ENCODE measurements around the gene FOXJ1.

The FOXJ1 gene

GRCh38 chr17:76125391-76125675 is 15.7 kb downstream of the FOXJ1 start:
- in situ Hi-C loops (cut with HindIII; ENCODE audit: low sequenced_read_pairs): no loop called here

GRCh38 chr17:76124582-76125390 is 16.3 kb downstream of the FOXJ1 start:
- in situ Hi-C loops (cut with HindIII; ENCODE audit: low sequenced_read_pairs): no loop called here

- in situ Hi-C loops (cut with HindIII; ENCODE audit: low sequenced_read_pairs): no loop called here
Measured at GRCh38 chr17:76123749-76124581, 17.1 kb downstream of the FOXJ1 start.

- in situ Hi-C loops (cut with HindIII; ENCODE audit: low sequenced_read_pairs): no loop called here
Measured at GRCh38 chr17:76123191-76123499, 17.9 kb downstream of the FOXJ1 start.

- in situ Hi-C loops (cut with HindIII; ENCODE audit: low sequenced_read_pairs): no loop called here
Measured at GRCh38 chr17:76122431-76123190, 18.4 kb downstream of the FOXJ1 start.

DNA sequence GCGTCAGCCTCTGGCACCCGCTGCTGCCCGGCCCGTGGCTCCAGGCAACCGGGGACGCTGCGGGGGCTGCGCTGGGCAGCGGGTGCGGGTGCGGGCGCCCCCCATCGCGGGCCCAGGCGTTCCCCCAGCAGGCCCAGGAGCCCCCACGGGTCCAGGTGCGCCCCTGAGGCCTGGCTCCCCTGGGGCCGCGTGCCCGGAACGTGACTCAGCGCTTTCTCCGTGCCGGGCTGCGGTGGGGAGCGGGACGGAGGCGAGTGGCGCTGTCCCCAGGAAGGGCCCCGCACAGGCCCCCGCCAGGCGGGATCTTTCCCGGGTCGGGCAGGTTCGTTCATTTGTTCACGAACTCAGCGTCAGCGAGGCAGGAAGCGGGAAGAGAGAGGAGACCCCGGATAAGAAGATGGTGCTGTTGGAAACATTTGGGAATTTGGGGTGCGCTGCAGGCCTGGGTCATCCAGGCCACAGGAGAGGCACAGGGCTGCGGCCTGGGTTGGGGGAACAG is 19.1 kb downstream of the FOXJ1 start:
- in situ Hi-C loops (cut with HindIII; ENCODE audit: low sequenced_read_pairs): no loop called here

- in situ Hi-C loops (cut with HindIII; ENCODE audit: low sequenced_read_pairs): no loop called here
Measured at GRCh38 chr17:76120658-76121008, 20.4 kb downstream of the FOXJ1 start.

DNA sequence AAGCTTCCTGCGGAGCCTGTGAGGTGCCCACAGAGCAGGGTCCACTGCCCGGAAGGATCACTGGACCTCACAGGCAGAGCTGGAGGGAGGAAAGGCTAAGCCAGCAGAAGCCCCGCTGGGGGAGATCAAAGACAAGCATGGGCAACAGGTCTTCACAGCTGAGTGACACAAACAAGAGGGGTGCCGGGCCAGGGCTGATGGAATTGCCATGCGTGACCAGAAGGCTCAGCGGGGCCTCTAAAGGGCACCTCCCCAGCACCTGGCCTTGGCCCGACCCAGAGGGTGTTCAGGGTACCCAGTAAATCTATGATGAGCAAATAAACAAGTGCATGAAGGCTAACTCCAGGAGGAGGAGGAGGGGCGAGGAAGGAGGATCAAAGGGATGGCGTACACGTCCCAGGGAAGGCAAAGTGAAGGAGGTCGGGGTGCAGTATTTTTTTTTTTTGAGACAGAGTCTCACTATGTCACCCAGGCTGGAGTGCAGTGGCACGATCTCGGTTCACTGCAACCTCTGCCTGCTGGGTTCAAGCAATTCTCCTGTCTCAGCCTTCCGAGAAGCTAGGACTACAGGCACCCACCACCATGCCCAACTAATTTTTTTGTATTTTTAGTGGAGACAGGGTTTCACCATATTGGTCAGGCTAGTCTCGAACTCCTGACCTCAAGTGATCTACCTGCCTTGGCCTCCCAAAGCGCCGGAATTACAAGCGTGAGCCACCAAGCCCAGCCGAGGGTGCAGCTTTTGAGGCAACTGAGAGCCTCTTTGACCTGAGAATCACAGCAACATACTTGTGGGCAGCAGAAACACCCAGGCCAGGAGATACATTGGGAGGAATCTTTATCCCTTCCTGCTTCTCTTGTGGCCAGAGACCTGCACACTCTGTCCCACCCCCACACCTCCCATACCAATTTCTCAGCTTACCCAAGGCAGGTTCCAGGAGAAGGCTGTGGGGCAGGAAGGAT is 21.4 kb downstream of the FOXJ1 start:
- in situ Hi-C loops (cut with HindIII; ENCODE audit: low sequenced_read_pairs): no loop called here

DNA sequence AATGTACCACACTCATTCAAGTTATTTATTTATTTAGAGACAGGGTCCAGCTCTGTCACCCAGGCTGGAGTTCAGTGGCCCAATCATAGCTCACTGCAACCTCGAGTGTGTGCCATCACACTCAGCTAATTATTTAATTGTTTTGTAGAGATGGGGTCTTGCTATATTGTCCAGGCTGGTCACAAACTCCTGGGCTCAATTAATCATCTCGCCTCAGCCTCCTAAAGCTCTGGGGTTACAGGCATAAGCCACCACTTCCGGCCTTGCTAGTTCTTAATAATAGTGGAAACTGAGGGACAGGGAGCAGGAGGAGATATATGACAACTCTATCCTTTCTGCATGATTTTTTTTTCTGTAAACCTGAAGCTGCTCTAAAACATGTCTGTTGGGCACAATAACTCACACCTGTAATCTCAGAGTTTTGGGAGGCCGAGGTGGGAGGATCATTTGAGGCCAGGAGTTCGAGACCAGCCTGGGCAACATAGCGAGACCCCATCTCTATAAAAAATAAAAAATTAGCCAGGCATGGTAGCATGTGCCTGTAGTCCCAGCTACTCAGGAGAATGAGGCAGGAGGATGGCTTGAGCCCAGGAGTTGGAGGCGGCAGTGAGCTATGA is 25.8 kb downstream of the FOXJ1 start:
- in situ Hi-C loops (cut with HindIII; ENCODE audit: low sequenced_read_pairs): no loop called here

DNA sequence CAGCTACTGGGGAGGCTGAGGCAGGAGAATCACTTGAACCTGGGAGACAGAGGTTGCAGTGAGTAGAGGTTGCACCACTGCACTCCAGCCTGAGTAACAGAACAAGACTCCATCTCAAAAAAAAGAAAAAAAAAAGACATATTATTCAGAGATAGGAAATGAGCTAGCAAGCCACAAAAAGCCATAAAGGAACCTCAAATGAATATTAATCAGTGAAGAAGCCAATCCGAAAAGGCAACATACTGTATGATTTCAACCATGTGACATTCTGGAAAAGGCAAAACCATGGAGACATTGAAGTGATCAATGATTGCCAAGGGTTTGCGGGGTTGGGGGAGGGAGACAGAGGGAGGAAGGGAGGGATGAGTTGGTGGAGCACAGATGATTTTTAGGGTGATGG is 29.1 kb downstream of the FOXJ1 start:
- in situ Hi-C loops (cut with HindIII; ENCODE audit: low sequenced_read_pairs): no loop called here

DNA sequence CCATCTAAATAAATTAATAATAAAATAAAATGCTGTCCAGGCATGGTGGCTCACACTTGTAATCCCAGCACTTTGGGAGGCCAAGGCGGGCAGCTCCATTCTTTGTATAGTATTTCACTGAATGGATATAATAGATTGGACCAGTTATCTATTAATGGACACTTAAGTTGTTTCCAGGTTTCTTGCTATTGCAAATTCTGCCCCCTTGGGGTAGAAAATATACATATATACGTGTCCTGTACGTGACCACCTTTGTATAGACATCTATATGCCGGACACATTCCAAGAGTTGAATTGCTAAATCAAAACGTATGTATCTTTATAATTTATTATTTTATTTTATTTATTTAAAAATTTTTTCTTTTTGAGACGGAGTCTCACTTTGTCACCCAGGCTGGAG is 33.5 kb downstream of the FOXJ1 start:
- in situ Hi-C loops (cut with HindIII; ENCODE audit: low sequenced_read_pairs): no loop called here

DNA sequence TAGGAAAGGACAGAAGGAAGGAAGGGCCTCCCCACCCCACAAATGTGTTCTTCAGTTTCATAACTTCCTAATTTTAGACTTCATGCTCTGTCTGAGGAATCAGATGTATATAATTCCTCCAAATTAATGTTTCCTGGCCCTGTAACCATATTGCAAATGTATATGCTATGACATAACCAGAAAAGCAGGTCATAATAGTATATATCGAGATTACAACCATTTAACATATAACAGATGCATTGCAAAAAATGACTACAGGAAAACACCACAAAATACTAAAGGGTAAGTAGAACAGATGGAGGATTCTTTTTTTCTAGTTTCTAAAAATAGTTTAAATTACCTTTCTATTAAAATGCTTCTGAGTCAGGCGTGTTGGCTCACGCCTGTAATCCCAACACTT is 34.3 kb downstream of the FOXJ1 start:
- in situ Hi-C loops (cut with HindIII; ENCODE audit: low sequenced_read_pairs): no loop called here

DNA sequence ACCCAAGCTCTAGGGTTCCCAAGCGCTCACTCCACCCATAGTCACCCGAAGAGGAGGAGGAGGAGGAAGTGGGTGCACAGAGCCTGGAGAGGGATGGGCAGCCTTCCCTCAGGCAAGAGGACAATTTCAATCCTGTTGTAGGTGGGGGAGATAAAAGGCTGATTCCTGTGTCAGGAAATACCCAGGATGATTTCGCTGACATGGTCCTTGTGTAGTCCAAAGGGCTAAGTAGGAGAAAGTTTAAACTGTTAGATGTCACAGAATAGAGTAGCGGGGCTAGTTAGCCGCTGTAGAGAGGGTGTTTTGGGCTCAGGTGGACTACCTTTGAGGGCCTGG is 36.2 kb downstream of the FOXJ1 start:
- in situ Hi-C loops (cut with HindIII; ENCODE audit: low sequenced_read_pairs): no loop called here

DNA sequence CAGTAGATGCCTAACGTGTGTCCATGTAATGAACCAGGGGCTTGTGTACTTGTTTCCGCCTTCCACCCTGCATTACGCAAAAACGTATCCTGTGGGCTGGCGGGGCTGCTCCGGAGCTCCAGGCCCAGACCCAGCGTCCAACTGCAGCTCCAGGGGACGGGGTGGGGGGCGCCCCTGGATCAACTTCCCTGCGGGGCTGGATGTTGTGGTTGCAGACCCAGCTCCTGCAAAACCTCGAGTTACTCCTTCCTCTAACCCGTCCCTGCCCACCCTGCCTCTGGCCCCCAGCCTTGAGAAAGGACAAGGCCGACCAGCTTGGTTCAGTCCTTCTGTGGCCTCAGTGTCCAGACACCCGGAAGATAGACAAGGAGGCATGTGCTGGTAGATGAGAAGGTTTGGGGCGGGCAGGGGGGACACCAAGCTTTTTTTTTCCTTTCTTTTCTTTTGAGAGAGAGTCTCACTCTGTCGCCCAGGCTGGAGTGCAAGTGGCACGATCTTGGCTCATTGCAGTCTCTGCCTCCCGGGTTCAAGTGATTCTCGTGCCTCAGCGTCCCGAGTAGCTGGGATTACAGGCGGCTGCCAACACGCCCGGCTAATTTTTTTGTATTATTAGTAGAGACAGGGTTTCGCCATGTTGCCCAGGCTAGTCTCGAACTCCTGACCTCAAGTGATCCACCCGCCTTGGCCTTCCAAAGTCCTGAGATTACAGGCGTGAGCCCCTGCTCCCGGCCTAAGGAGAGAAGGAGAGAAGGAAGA is 36.7 kb downstream of the FOXJ1 start:
- in situ Hi-C loops (cut with HindIII; ENCODE audit: low sequenced_read_pairs): no loop called here

DNA sequence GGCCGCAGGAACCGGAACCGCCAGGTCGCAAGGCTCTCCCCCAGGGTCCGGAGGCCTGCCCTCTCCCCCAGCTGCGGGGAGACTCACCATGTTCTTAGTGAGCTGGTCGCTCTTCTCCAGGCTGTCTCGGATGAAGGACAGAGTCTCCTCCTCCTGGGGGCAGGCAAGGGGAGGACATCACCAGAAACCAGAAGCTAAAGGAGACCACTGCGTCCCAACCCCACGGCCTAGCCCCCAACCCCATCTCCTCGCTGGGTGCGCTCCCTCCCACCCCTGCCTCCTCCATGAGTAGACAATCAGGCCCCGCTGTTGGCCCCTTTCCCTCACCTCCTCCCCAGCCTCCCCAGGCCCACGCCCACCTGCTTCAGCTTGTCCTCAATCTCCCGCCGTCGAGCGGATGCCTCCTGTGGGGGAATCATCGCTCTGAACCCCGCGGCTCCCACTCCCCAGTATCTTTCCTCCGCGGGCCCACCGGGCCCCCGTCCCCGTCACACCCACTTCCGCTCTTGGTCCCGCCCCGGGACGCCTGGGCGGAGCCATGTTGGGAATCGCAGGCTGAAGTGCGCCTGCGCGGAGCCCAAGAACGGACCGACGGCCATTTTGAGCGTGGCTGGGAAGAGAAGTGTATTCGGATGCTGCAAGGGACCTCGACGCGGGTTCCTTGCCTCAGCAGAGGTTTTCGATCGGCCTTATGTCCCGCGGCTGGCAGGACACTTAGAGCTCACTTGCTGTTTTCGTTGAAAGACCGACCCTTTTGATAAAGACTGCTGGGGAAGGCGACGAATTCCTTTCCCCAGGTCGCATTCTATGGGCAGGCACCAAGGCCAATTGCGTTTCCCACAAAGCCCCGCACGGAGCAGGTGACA is 37.5 kb downstream of the FOXJ1 start, which contains the start of gene EXOC7:
Gene EXOC7 (minus strand): TSS at position 514 of the 866 bp plus-strand sequence. CDS start 95 bp downstream, at position 419.
- in situ Hi-C loops (cut with HindIII; ENCODE audit: low sequenced_read_pairs): no loop called here

DNA sequence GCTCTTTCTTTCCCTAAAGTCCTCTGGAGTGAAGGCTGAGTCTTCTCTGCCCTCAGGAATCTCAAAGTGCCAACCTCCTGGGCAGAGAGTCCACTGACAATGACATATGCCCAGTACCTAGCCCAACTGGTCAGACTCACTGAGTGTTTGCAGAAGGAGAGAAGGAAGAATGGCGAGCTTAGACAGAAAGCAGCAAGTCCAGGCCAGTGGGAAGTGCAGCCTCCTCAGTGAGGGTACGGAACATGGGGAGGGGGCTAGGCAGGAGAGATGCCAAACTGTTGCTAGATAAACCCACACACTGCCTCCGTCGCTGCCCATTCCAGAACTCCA is 38.1 kb downstream of the FOXJ1 start:
- in situ Hi-C loops (cut with HindIII; ENCODE audit: low sequenced_read_pairs): no loop called here

GRCh38 chr17:76097716-76098295 is 43.2 kb downstream of the FOXJ1 start:
- in situ Hi-C loops (cut with HindIII; ENCODE audit: low sequenced_read_pairs): no loop called here

DNA sequence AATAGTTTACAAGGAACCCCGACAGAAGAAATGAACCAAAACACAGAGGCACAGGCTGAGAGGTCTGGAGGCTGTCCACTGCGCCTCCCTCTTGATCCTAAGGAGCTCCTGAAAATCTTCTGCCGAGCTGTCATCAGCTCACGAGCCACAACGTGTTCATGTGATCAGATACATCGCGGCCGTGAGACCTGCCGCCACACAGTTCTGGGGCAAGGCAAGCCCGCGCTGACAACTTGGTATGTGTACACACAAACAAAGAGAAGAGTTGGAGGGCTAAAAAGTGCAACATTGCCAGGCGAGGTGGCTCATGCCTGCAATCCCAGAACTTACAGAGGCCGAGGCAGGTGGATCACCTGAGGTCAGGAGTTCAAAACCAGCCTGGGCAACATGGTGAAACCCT is 45.1 kb downstream of the FOXJ1 start:
- in situ Hi-C loops (cut with HindIII; ENCODE audit: low sequenced_read_pairs): no loop called here
